HL-60 (cell line): Measurements from ENCODE around the gene HSD3B2.

Experiments used
- GABPA ChIP-seq: IDR thresholded peaks from 2 replicates; pipeline ENCODE4 v1.6.1; 2012; ENCODE audit warnings: low read depth
- POLR2AphosphoS5 ChIP-seq: IDR thresholded peaks from 2 replicates; pipeline ENCODE4 v1.6.1; 2012; ENCODE audit warnings: low read depth
- SPI1 ChIP-seq: IDR thresholded peaks from 2 replicates; pipeline ENCODE4 v1.6.1; 2012; ENCODE audit warnings: low read depth, mild to moderate bottlenecking, borderline replicate concordance
- TF ChIP-seq, protein P1 (sequence below): IDR thresholded peaks from one replicate; pipeline ENCODE4 v1.5.1; 2011; ENCODE audit warnings: low read length, control low read depth, inconsistent platforms; ENCODE audit not compliant: insufficient read depth
- TF ChIP-seq, protein P2 (sequence below): IDR thresholded peaks from 2 replicates; pipeline ENCODE4 v1.6.1; 2012; ENCODE audit warnings: low read depth; ENCODE audit not compliant: insufficient replicate concordance

- TF ChIP-seq, protein P1, sequence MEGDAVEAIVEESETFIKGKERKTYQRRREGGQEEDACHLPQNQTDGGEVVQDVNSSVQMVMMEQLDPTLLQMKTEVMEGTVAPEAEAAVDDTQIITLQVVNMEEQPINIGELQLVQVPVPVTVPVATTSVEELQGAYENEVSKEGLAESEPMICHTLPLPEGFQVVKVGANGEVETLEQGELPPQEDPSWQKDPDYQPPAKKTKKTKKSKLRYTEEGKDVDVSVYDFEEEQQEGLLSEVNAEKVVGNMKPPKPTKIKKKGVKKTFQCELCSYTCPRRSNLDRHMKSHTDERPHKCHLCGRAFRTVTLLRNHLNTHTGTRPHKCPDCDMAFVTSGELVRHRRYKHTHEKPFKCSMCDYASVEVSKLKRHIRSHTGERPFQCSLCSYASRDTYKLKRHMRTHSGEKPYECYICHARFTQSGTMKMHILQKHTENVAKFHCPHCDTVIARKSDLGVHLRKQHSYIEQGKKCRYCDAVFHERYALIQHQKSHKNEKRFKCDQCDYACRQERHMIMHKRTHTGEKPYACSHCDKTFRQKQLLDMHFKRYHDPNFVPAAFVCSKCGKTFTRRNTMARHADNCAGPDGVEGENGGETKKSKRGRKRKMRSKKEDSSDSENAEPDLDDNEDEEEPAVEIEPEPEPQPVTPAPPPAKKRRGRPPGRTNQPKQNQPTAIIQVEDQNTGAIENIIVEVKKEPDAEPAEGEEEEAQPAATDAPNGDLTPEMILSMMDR: no peak
- TF ChIP-seq GABPA (no peak), POLR2AphosphoS5 (no peak), SPI1 (no peak)
- TF ChIP-seq, protein P2, sequence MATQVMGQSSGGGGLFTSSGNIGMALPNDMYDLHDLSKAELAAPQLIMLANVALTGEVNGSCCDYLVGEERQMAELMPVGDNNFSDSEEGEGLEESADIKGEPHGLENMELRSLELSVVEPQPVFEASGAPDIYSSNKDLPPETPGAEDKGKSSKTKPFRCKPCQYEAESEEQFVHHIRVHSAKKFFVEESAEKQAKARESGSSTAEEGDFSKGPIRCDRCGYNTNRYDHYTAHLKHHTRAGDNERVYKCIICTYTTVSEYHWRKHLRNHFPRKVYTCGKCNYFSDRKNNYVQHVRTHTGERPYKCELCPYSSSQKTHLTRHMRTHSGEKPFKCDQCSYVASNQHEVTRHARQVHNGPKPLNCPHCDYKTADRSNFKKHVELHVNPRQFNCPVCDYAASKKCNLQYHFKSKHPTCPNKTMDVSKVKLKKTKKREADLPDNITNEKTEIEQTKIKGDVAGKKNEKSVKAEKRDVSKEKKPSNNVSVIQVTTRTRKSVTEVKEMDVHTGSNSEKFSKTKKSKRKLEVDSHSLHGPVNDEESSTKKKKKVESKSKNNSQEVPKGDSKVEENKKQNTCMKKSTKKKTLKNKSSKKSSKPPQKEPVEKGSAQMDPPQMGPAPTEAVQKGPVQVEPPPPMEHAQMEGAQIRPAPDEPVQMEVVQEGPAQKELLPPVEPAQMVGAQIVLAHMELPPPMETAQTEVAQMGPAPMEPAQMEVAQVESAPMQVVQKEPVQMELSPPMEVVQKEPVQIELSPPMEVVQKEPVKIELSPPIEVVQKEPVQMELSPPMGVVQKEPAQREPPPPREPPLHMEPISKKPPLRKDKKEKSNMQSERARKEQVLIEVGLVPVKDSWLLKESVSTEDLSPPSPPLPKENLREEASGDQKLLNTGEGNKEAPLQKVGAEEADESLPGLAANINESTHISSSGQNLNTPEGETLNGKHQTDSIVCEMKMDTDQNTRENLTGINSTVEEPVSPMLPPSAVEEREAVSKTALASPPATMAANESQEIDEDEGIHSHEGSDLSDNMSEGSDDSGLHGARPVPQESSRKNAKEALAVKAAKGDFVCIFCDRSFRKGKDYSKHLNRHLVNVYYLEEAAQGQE: no peak
These were observed 10.2 kb upstream of the HSD3B2 start for GRCh38 chr1:119404736-119405135.
